ENCODE measurements around the gene ZIM2. TPM values are rescaled to one million over a fixed set of nuclear protein-coding genes. Genes with fewer than 3 reads are reported as not detected.

ZIM2 gene
- total RNA-seq, 4 donors from 2014 or later = 0.16 to 2.2 (median 1.2) TPM; not detected in 1

DNA sequence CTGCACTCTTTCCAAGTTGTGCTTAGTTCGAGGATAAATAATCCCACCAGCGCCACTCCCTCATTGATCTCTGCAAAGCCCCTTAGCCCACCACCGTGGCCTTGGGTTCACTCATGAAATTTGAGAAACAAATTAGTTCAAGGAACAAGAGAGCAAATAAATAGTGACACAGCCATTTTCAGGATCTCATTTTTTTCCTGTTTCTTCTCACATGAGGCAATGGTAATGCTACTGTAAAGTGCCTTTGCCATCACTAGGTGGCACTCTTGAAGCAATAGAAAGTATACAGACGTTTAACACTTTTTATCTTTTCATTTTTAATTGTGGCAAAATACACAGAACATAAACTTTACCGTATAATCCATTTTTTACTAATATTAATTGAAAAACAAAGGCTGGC is 92.1 kb downstream of the ZIM2 start:
- 35 to 38% methylated on average over 5 of the region's 5 CpGs for WGBS, 2 donors (ENCODE audit: low coverage in 1 of 2)
- Histone ChIP-seq H3K27ac (no peak overlapping the region), H3K27me3 (no peaks in the 10 kb centered on the region), H3K36me3 (no peaks in the 10 kb centered on the region), H3K4me1 (no peaks in the 10 kb centered on the region), H3K9me3 (peaks cover 0 to 3% of the 10 kb centered on the region in 2 donors), H3K4me3 (no peak overlapping the region)
- DNase-seq = no peak
- TF ChIP-seq POLR2A (IDR thresholded peaks at IDR 0.05) (no peak), POLR2AphosphoS5 (IDR thresholded peaks at IDR 0.05) (no peak), CTCF (IDR thresholded peaks at IDR 0.05) (peak; percentile 18 to 52 (median 35)), EP300 (IDR thresholded peaks at IDR 0.05; ENCODE audit: low read depth) (no peak)
- intact Hi-C loops (cut with DNase I; ENCODE audit: low total_unique reads) (no loop called here), in situ Hi-C loops (cut with MboI; ENCODE audit: low pct_ligation_motif_present in 1 of 4, low pct_unique_long_range_greater_than_20kb in 1 of 4, low sequenced_read_pairs in 3 of 4) (loop anchor here in 1 of 4 donors (25.0 kb wide), 1 partner anchor 339 kb away; no protein-coding TSS in a partner anchor)

DNA sequence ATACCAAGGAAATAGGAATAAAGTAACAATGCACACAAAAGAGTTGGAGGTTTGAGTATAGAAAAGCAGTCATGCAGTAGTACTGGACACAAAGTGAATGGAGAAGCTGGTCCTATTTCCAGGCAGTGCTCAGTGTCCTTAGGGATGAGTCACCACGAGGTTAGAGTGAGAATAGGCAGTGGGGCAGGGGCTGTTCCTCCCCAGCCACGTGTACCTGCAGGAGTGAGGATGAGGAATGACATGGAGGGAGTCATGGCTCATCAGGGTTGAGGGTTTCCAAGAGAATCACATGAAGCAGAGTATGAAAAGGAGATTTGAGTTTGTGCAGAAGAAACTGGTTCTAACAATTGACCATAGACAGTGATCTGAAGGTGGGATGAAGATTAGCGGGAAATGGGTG is 94.2 kb downstream of the ZIM2 start:
- in situ Hi-C loops (cut with MboI; ENCODE audit: low pct_ligation_motif_present in 1 of 4, low pct_unique_long_range_greater_than_20kb in 1 of 4, low sequenced_read_pairs in 3 of 4) = loop anchor here in 1 of 4 donors (25.0 kb wide), 1 partner anchor 341 kb away; no protein-coding TSS in a partner anchor
- TF ChIP-seq EP300 (IDR thresholded peaks at IDR 0.05; ENCODE audit: low read depth) (no peak), POLR2A (IDR thresholded peaks at IDR 0.05) (no peak), POLR2AphosphoS5 (IDR thresholded peaks at IDR 0.05) (no peak), CTCF (IDR thresholded peaks at IDR 0.05) (no peak)
- no peaks in the 10 kb centered on the region for H3K27me3 ChIP-seq
- no peaks in the 10 kb centered on the region for H3K4me1 ChIP-seq
- 32 to 46% methylated on average over 3 of the region's 3 CpGs for WGBS, 2 donors (ENCODE audit: low coverage in 1 of 2)
- intact Hi-C loops (cut with DNase I; ENCODE audit: low total_unique reads) = no loop called here
- H3K36me3 ChIP-seq = no peaks in the 10 kb centered on the region
- H3K4me3 ChIP-seq = no peak overlapping the region
- no peak overlapping the region for H3K27ac ChIP-seq
- H3K9me3 ChIP-seq = peaks cover 3 to 4% of the 10 kb centered on the region in 2 donors
- no peak for DNase-seq

DNA sequence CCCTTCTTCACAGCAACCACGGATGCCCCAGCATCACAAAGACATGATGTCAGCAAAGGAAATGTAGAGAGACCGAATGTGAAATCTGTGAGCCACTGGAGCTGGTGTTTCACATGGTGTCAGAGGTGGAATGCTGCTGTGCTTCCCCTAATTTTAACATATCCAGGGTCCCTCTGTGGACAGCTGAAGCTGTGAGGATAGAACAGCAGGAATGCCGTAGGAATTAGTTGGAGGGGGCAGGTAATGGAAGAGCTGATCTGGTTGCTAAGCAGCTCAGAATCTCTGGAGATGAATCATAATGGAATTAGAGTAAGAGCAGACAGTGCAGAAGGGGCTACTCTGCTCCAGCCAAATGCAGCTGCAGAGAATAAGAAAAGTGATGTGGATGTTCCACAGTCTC is 100.0 kb downstream of the ZIM2 start:
- no peak overlapping the region for H3K27ac ChIP-seq
- peaks cover 3 to 4% of the 10 kb centered on the region in 2 donors for H3K9me3 ChIP-seq
- H3K27me3 ChIP-seq = no peaks in the 10 kb centered on the region
- in situ Hi-C loops (cut with MboI; ENCODE audit: low pct_ligation_motif_present in 1 of 4, low pct_unique_long_range_greater_than_20kb in 1 of 4, low sequenced_read_pairs in 3 of 4) (loop anchor here in 1 of 4 donors (25.0 kb wide), 1 partner anchor 347 kb away; no protein-coding TSS in a partner anchor), intact Hi-C loops (cut with DNase I; ENCODE audit: low total_unique reads) (no loop called here)
- H3K4me1 ChIP-seq = no peaks in the 10 kb centered on the region
- 27% methylated on average over 3 of the region's 3 CpGs; no CpG with 5 or more reads in 1 of the 2 donors for WGBS, 2 donors (ENCODE audit: low coverage in 1 of 2)
- TF ChIP-seq POLR2A (IDR thresholded peaks at IDR 0.05) (no peak), EP300 (IDR thresholded peaks at IDR 0.05; ENCODE audit: low read depth) (no peak), CTCF (IDR thresholded peaks at IDR 0.05) (no peak), POLR2AphosphoS5 (IDR thresholded peaks at IDR 0.05) (no peak)
- no peak overlapping the region for H3K4me3 ChIP-seq
- no peak for DNase-seq
- no peaks in the 10 kb centered on the region for H3K36me3 ChIP-seq

DNA sequence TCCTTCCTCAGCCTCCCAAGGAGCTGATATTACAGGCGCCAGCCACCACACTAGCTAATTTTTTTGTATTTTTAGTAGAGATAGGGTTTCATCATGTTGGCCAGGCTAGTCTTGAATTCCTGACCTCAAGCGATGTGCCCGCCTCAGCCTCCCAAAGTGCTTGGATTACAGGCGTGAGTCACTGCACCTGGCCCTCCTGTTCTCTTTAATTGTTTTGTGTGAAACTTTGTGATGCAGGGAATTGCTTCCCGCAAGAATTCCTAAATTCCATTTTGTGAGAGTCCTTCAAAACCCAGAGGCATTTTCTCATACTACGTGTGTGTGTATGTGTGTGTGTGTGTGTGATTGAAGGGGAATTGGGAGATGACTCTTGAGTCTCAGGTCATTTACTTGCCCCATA is 104.0 kb downstream of the ZIM2 start:
- H3K27ac ChIP-seq = no peak overlapping the region
- no peak for DNase-seq
- no peaks in the 10 kb centered on the region for H3K27me3 ChIP-seq
- no peaks in the 10 kb centered on the region for H3K36me3 ChIP-seq
- H3K4me1 ChIP-seq = no peaks in the 10 kb centered on the region
- no peak for TF ChIP-seq CTCF (IDR thresholded peaks at IDR 0.05)
- TF ChIP-seq POLR2AphosphoS5 (IDR thresholded peaks at IDR 0.05) = no peak
- no peak for TF ChIP-seq EP300 (IDR thresholded peaks at IDR 0.05; ENCODE audit: low read depth)
- no peak for TF ChIP-seq POLR2A (IDR thresholded peaks at IDR 0.05)
- 85% methylated on average over 6 of the region's 6 CpGs; no CpG with 5 or more reads in 1 of the 2 donors for WGBS, 2 donors (ENCODE audit: low coverage in 1 of 2)
- in situ Hi-C loops (cut with MboI; ENCODE audit: low pct_ligation_motif_present in 1 of 4, low pct_unique_long_range_greater_than_20kb in 1 of 4, low sequenced_read_pairs in 3 of 4) = loop anchor here in 1 of 4 donors (25.0 kb wide), 1 partner anchor 351 kb away; no protein-coding TSS in a partner anchor
- H3K4me3 ChIP-seq = no peak overlapping the region
- intact Hi-C loops (cut with DNase I; ENCODE audit: low total_unique reads) = no loop called here
- no peaks in the 10 kb centered on the region for H3K9me3 ChIP-seq

All from transverse colon (tissue), 4 donors.